Endodermal cell (in vitro differentiated cells): ENCODE measurements around the gene OSBPL8. TPM values are rescaled to one million over a fixed set of nuclear protein-coding genes. Genes with fewer than 3 reads are reported as not detected.

Source experiments
- DNase-seq: peaks from one replicate; pipeline ENCODE4 v3.0.0-alpha.2; 2017
- H3K27ac ChIP-seq: 2 replicates; pipeline ENCODE4 v1.5.1; 2013; ENCODE audit warnings: mild to moderate bottlenecking, low read depth, low read length, moderate library complexity
- H3K27me3 ChIP-seq: 2 replicates; pipeline ENCODE4 v1.6.1; 2013; ENCODE audit warnings: mild to moderate bottlenecking, low read length, moderate library complexity; ENCODE audit not compliant: insufficient read depth, control insufficient read depth, poor library complexity, severe bottlenecking
- H3K36me3 ChIP-seq: 2 replicates; pipeline ENCODE4 v1.7.0; 2013; ENCODE audit warnings: mild to moderate bottlenecking, low read length, moderate library complexity; ENCODE audit not compliant: control insufficient read depth, insufficient read depth
- H3K4me1 ChIP-seq: one replicate; pipeline ENCODE4 v1.7.0; 2013; ENCODE audit warnings: low read length; ENCODE audit not compliant: control insufficient read depth, insufficient read depth
- H3K4me3 ChIP-seq: 2 replicates; pipeline ENCODE4 v1.5.1; 2013; ENCODE audit warnings: mild to moderate bottlenecking, low read length, moderate library complexity
- H3K9ac ChIP-seq: 2 replicates; pipeline ENCODE4 v1.6.1; 2013; ENCODE audit warnings: mild to moderate bottlenecking, low read length, moderate library complexity; ENCODE audit not compliant: poor library complexity, severe bottlenecking; ENCODE audit errors: extremely low read depth
- H3K9me3 ChIP-seq: 2 replicates; pipeline ENCODE4 v1.6.1; 2013; ENCODE audit warnings: mild to moderate bottlenecking, low read length, moderate library complexity; ENCODE audit not compliant: control insufficient read depth
- H3K27ac Mint-ChIP-seq: 2 replicates; pipeline ENCODE4 v1.8.0; 2020; ENCODE audit warnings: mixed read lengths
- H3K27me3 Mint-ChIP-seq: 2 replicates; pipeline ENCODE4 v1.8.0; 2021; ENCODE audit warnings: mild to moderate bottlenecking, mixed read lengths; ENCODE audit not compliant: insufficient read depth
- H3K36me3 Mint-ChIP-seq: 2 replicates; pipeline ENCODE4 v1.8.0; 2020; ENCODE audit warnings: low read depth, mixed read lengths
- H3K4me1 Mint-ChIP-seq: 2 replicates; pipeline ENCODE4 v1.8.0; 2020; ENCODE audit warnings: mixed read lengths
- H3K4me3 Mint-ChIP-seq: 2 replicates; pipeline ENCODE4 v1.8.0; 2020; ENCODE audit warnings: mild to moderate bottlenecking, moderate library complexity, mixed read lengths
- H3K9me3 Mint-ChIP-seq: 2 replicates; pipeline ENCODE4 v1.8.0; 2020; ENCODE audit warnings: mild to moderate bottlenecking, mixed read lengths
- CTCF ChIP-seq: fragments of 200-600 bp; sonication (generic); conservative IDR thresholded peaks from 2 replicates; pipeline ENCODE4 v1.5.0; 2021; ENCODE audit warnings: antibody characterized with exemption, mild to moderate bottlenecking
- WGBS, 2 experiments: methylation state at CpG; one replicate each; pipeline versions ENCODE4 v1.1.5 to v1.1.7; 2013; ENCODE audit warnings: missing lambda C conversion rate in 2 of 2, mixed read lengths in 1 of 2; ENCODE audit not compliant: insufficient coverage in 1 of 2, insufficient read length in 1 of 2; 5-methylcytosine and 5-hydroxymethylcytosine counted together
- total RNA-seq, 2 donors: library from RNA; stranded (reverse); fragmentation: NEBNext Ultra II Directional in 1 of 2; extraction: Animal tissue kit (Norgen Biotek cat#: 25700) in 1 of 2; gene quantifications; 2 replicates in 1 of 2; 3 replicates in 1 of 2; pipeline ENCODE4 v1.2.1, GENCODE V29; 2021

OSBPL8 gene
- total RNA-seq, 2 donors from 2014 or later = 44.0 to 58.8 TPM

- H3K9ac ChIP-seq = no peak overlapping the region
- TF ChIP-seq CTCF = no peak
- 96 to 100% methylated on average over 1 of the region's 1 CpG for WGBS, 2 experiments
- H3K36me3 Mint-ChIP-seq = peaks cover 2% of the 10 kb centered on the region
- H3K4me1 Mint-ChIP-seq = peaks cover 5% of the 10 kb centered on the region
- no peak overlapping the region for H3K4me3 ChIP-seq
- H3K4me3 Mint-ChIP-seq = no peak overlapping the region
- no peaks in the 10 kb centered on the region for H3K27me3 Mint-ChIP-seq
- H3K36me3 ChIP-seq = no peaks in the 10 kb centered on the region
- H3K9me3 Mint-ChIP-seq = no peaks in the 10 kb centered on the region
- H3K27ac ChIP-seq = no peak overlapping the region
- H3K27me3 ChIP-seq = no peaks in the 10 kb centered on the region
- H3K9me3 ChIP-seq = no peaks in the 10 kb centered on the region
- H3K4me1 ChIP-seq = no peaks in the 10 kb centered on the region
- H3K27ac Mint-ChIP-seq = no peak overlapping the region
- no peak for DNase-seq
These were observed 150.5 kb downstream of the OSBPL8 start for GRCh38 chr12:76409074-76409473.

- 90 to 97% methylated on average over 2 to 3 of the region's 3 CpGs for WGBS, 2 experiments
- no peak overlapping the region for H3K4me3 Mint-ChIP-seq
- Histone ChIP-seq H3K4me1 (no peaks in the 10 kb centered on the region), H3K9me3 (no peaks in the 10 kb centered on the region), H3K27me3 (no peaks in the 10 kb centered on the region), H3K36me3 (no peaks in the 10 kb centered on the region), H3K4me3 (no peak overlapping the region), H3K9ac (no peak overlapping the region), H3K27ac (no peak overlapping the region)
- no peaks in the 10 kb centered on the region for H3K9me3 Mint-ChIP-seq
- no peak for DNase-seq
- peaks cover 2% of the 10 kb centered on the region for H3K36me3 Mint-ChIP-seq
- no peak overlapping the region for H3K27ac Mint-ChIP-seq
- no peaks in the 10 kb centered on the region for H3K4me1 Mint-ChIP-seq
- TF ChIP-seq CTCF = no peak
- H3K27me3 Mint-ChIP-seq = no peaks in the 10 kb centered on the region
These were observed 151.9 kb downstream of the OSBPL8 start for GRCh38 chr12:76407710-76408109.

- TF ChIP-seq CTCF = no peak
These were observed 157.3 kb downstream of the OSBPL8 start for GRCh38 chr12:76402259-76402658.

More at GRCh38 chr12:76402259-76402658, 157.3 kb downstream of the OSBPL8 start:
- no peak overlapping the region for H3K4me3 Mint-ChIP-seq
- no peak overlapping the region for H3K9ac ChIP-seq
- no peak overlapping the region for H3K27ac ChIP-seq
- no peaks in the 10 kb centered on the region for H3K9me3 ChIP-seq
- H3K36me3 Mint-ChIP-seq = peaks cover 8% of the 10 kb centered on the region
- no peaks in the 10 kb centered on the region for H3K27me3 Mint-ChIP-seq
- peaks cover 10% of the 10 kb centered on the region for H3K36me3 ChIP-seq
- no peaks in the 10 kb centered on the region for H3K4me1 ChIP-seq
- H3K4me1 Mint-ChIP-seq = no peaks in the 10 kb centered on the region
- no peak for DNase-seq
- H3K27me3 ChIP-seq = no peaks in the 10 kb centered on the region
- H3K9me3 Mint-ChIP-seq = no peaks in the 10 kb centered on the region
- H3K4me3 ChIP-seq = no peak overlapping the region
- H3K27ac Mint-ChIP-seq = no peak overlapping the region
